Measurements from ENCODE around the gene ELAVL2. TPM values are rescaled to one million over a fixed set of nuclear protein-coding genes. Genes with fewer than 3 reads are reported as not detected.

The ELAVL2 gene
- total RNA-seq, 1 experiment from 2014 or later = 16.3 TPM

DNA sequence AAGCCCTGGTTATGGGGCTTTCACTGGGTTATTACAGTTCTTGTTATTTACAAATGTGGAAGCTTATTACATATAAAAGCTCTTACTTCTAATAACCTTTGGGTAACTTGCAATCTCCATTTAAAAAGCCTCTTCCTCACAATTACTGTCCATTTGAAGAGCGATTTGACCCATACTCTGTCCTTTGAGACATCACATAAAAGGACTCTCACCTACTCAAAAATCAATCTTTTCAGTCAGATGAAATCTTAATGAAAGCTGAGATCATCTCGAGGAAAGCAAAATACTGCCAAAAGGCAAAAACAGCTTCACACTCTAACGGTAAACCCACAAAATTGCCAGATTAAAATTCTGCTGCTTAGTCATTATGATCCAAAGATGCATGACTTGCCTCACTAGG lies 29.8 kb downstream of the ELAVL2 start:
- no peaks in the 10 kb centered on the region for H3K36me3 ChIP-seq (ENCODE audit: low read depth, low read length)
- POLR2A ChIA-PET (ENCODE audit: unreplicated experiment) = no interaction called here
- no peak for ATAC-seq
- H4K20me1 ChIP-seq (ENCODE audit: low read length) = no peaks in the 10 kb centered on the region
- H3K79me2 ChIP-seq (ENCODE audit: low read length) = peaks cover 98% of the 10 kb centered on the region
- no peaks in the 10 kb centered on the region for H3K9me2 ChIP-seq (replicated peaks; ENCODE audit: low read length)
- no TSS peak for BruUV-seq (replicated peaks)
- TF ChIP-seq EZH2phosphoT487 (IDR thresholded peaks at IDR 0.05; ENCODE audit: borderline replicate concordance, low read length) = no peak
- no peaks in the 10 kb centered on the region for H3K9me3 ChIP-seq (ENCODE audit: low read length)
- no peak overlapping the region for H2AFZ ChIP-seq (ENCODE audit: low read length)
- no peaks in the 10 kb centered on the region for H3F3A ChIP-seq (ENCODE audit: low read length, unreplicated experiment)
- CTCF ChIA-PET = no interaction called here
- H3K4me3 ChIP-seq (ENCODE audit: low read length) = no peak overlapping the region
- H3K9ac ChIP-seq (ENCODE audit: low read length) = no peak overlapping the region
- H3K27me3 ChIP-seq (ENCODE audit: low read length) = no peaks in the 10 kb centered on the region
- no peak overlapping the region for H3K4me2 ChIP-seq (ENCODE audit: low read length)
- intact Hi-C loops (cut with micrococcal nuclease) = no loop called here
- no peak for DNase-seq
- no peak overlapping the region for H3K27ac ChIP-seq (ENCODE audit: low read length)
- no peaks in the 10 kb centered on the region for H3K4me1 ChIP-seq (ENCODE audit: insufficient read depth, low read length)

DNA sequence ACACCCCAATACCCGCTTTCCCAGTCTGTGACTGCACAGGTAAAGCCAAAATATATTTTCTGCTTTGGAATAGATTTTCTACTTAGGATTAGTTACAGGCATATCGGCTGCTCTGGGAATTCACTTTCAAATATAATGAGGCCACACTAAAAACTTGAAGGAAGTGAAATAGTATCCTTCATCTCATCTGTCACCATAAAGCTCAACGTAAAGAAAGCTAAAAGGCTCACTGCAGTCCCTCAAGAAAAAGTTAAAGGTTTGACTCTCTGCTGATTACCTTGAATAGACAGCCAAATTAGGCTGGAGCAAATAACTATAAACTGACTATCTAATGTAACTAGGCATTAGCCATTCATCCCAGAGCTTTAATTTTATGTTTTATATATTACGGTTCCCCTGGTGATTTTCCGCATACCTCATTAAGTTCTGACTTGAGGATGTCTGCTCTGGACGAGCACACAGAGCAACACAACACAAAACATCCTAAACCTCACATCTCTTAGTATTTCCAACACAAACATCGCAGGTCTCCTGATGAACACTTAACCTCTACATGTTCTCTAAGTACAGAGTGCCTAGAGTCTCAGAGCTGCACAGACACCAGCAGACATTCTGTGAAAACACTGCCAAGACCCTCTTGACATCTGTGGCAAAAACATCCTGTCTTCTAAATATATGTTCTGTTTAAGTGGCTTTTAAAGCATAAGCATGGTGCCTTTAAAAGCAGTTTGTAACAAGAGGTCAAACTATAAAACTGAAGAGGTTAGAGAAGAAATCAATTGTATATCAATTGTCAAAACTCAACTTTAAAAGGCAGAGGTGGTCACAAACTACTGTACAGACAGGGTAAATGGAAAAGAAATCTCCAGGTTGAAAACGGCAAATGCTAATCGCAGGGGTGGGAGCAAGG lies 35.4 kb downstream of the ELAVL2 start:
- BruUV-seq (replicated peaks) = no TSS peak

DNA sequence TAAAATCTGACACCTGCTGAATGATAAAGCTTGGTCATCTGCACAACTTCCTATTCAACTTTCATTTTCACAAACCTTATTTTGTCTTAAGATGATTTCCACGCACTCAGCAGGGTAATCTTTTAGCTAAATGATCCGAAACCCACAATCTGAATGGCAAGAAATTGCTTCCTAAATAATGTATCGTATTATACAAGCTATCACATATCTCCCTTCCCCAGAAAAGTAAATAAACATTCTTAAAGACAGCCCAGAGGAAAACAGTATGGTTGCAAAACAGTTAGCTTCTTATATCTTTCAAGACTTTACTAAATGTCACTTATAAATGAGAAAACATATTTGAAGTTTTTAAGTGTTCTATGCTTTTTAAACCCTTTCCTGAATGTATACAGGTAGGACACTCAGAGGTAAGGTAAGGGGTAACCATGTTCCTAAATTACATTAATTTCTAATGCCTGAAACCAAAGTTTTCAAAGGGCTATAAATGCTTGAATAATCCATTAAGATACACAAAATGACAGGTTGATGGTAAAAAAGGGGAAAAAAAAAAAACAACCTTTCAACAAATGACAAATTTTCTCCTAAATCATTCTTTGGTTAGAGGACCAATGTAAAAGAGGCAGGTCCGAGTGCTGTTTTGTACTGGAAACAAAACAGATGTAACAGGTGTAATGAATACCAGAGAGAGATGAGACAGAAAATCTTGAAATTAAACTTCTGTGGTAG lies 36.3 kb downstream of the ELAVL2 start:
- Histone ChIP-seq H3K4me2 (ENCODE audit: low read length) (no peak overlapping the region), H2AFZ (ENCODE audit: low read length) (no peak overlapping the region), H3K27ac (ENCODE audit: low read length) (no peak overlapping the region), H3K9me3 (ENCODE audit: low read length) (no peaks in the 10 kb centered on the region), H3K9me2 (replicated peaks; ENCODE audit: low read length) (no peaks in the 10 kb centered on the region), H3K9ac (ENCODE audit: low read length) (no peak overlapping the region), H3F3A (ENCODE audit: low read length, unreplicated experiment) (no peaks in the 10 kb centered on the region), H3K36me3 (ENCODE audit: low read depth, low read length) (no peaks in the 10 kb centered on the region), H3K4me3 (ENCODE audit: low read length) (no peak overlapping the region), H3K79me2 (ENCODE audit: low read length) (peaks cover 100% of the 10 kb centered on the region), H3K4me1 (ENCODE audit: insufficient read depth, low read length) (no peaks in the 10 kb centered on the region), H3K27me3 (ENCODE audit: low read length) (no peaks in the 10 kb centered on the region), H4K20me1 (ENCODE audit: low read length) (no peaks in the 10 kb centered on the region)
- intact Hi-C loops (cut with micrococcal nuclease) = no loop called here
- no TSS peak for BruUV-seq (replicated peaks)
- ChIA-PET CTCF (no interaction called here), POLR2A (ENCODE audit: unreplicated experiment) (no interaction called here)
- TF ChIP-seq EZH2phosphoT487 (IDR thresholded peaks at IDR 0.05; ENCODE audit: borderline replicate concordance, low read length) (no peak), EZH2 (IDR thresholded peaks at IDR 0.05; ENCODE audit: low read length, unreplicated experiment) (no peak)
- TF ChIP-seq, protein P1, sequence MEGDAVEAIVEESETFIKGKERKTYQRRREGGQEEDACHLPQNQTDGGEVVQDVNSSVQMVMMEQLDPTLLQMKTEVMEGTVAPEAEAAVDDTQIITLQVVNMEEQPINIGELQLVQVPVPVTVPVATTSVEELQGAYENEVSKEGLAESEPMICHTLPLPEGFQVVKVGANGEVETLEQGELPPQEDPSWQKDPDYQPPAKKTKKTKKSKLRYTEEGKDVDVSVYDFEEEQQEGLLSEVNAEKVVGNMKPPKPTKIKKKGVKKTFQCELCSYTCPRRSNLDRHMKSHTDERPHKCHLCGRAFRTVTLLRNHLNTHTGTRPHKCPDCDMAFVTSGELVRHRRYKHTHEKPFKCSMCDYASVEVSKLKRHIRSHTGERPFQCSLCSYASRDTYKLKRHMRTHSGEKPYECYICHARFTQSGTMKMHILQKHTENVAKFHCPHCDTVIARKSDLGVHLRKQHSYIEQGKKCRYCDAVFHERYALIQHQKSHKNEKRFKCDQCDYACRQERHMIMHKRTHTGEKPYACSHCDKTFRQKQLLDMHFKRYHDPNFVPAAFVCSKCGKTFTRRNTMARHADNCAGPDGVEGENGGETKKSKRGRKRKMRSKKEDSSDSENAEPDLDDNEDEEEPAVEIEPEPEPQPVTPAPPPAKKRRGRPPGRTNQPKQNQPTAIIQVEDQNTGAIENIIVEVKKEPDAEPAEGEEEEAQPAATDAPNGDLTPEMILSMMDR (conservative IDR thresholded peaks at IDR 0.05; ENCODE audit: low read depth, low read length) = no peak
- DNase-seq (no peak), ATAC-seq (no peak)

More for the DNA sequence above, 35.4 kb downstream of the ELAVL2 start:
- no peak for ATAC-seq
- intact Hi-C loops (cut with micrococcal nuclease) = no loop called here
- peaks cover 98% of the 10 kb centered on the region for H3K79me2 ChIP-seq (ENCODE audit: low read length)
- H3K36me3 ChIP-seq (ENCODE audit: low read depth, low read length) = no peaks in the 10 kb centered on the region
- H3K27ac ChIP-seq (ENCODE audit: low read length) = no peak overlapping the region
- H3K27me3 ChIP-seq (ENCODE audit: low read length) = no peaks in the 10 kb centered on the region
- POLR2A ChIA-PET (ENCODE audit: unreplicated experiment) = no interaction called here
- H3F3A ChIP-seq (ENCODE audit: low read length, unreplicated experiment) = no peaks in the 10 kb centered on the region
- no peaks in the 10 kb centered on the region for H3K4me1 ChIP-seq (ENCODE audit: insufficient read depth, low read length)
- H3K4me2 ChIP-seq (ENCODE audit: low read length) = no peak overlapping the region
- no peaks in the 10 kb centered on the region for H3K9me3 ChIP-seq (ENCODE audit: low read length)
- H3K9me2 ChIP-seq (replicated peaks; ENCODE audit: low read length) = no peaks in the 10 kb centered on the region
- H3K4me3 ChIP-seq (ENCODE audit: low read length) = no peak overlapping the region
- CTCF ChIA-PET = no interaction called here
- no peak overlapping the region for H2AFZ ChIP-seq (ENCODE audit: low read length)
- DNase-seq = no peak
- TF ChIP-seq EZH2 (IDR thresholded peaks at IDR 0.05; ENCODE audit: low read length, unreplicated experiment) = no peak
- TF ChIP-seq, protein P1 (conservative IDR thresholded peaks at IDR 0.05; ENCODE audit: low read depth, low read length) = no peak
- TF ChIP-seq EZH2phosphoT487 (IDR thresholded peaks at IDR 0.05; ENCODE audit: borderline replicate concordance, low read length) = no peak
- H3K9ac ChIP-seq (ENCODE audit: low read length) = no peak overlapping the region
- H4K20me1 ChIP-seq (ENCODE audit: low read length) = no peaks in the 10 kb centered on the region

Data from PC-3 (cell line).